ENCODE data around the gene CYP24A1.

GRCh38 chr20:54217762-54218161 lies 44.0 kb upstream of the CYP24A1 start:
- TF ChIP-seq TAF1 (IDR thresholded peaks at IDR 0.05; ENCODE audit: low read depth) (no peak), CTCF (IDR thresholded peaks at IDR 0.05; ENCODE audit: poor library complexity, severe bottlenecking) (no peak), MXI1 (conservative IDR thresholded peaks at IDR 0.05; ENCODE audit: poor library complexity, severe bottlenecking) (no peak), EP300 (conservative IDR thresholded peaks at IDR 0.05; ENCODE audit: poor library complexity, severe bottlenecking) (no peak), REST (IDR thresholded peaks at IDR 0.05; ENCODE audit: borderline replicate concordance) (no peak), EZH2 (IDR thresholded peaks at IDR 0.05; ENCODE audit: borderline replicate concordance, insufficient read depth, low read length, poor library complexity, severe bottlenecking) (no peak), RAD21 (conservative IDR thresholded peaks at IDR 0.05) (no peak)
